Dermis microvascular lymphatic vessel endothelial cell (primary cell): Measurements from ENCODE around the gene ELOVL6. TPM values are rescaled to one million over a fixed set of nuclear protein-coding genes. Genes with fewer than 3 reads are reported as not detected.
A peak's percentile ranks its signal among the peaks of the same experiment; 100 is the strongest.

Experiments used
- DNase-seq, 2 donors: peaks; one replicate each; pipeline versions ENCODE4 v3.0.0 to v3.0.0-alpha.2; 2010; ENCODE audit warnings: low read depth in 2 of 2
- total RNA-seq: library from RNA; depleted of rRNA; stranded (reverse); fragments of >200 nt; gene quantifications from 2 replicates; pipeline ENCODE4 v1.2.1, GENCODE V29; 2014

ELOVL6 gene
- total RNA-seq, 1 donor from 2014 or later = 3.5 TPM

GRCh38 chr4:110033355-110034025 is 164.9 kb downstream of the ELOVL6 start:
- no peak for DNase-seq

- DNase-seq = no peak
Observed at GRCh38 chr4:110032603-110033002, 165.8 kb downstream of the ELOVL6 start.

GRCh38 chr4:110025718-110026117 is 172.7 kb downstream of the ELOVL6 start:
- no peak for DNase-seq

GRCh38 chr4:110025056-110025455 is 173.4 kb downstream of the ELOVL6 start:
- no peak for DNase-seq

GRCh38 chr4:110022457-110022856 is 176.0 kb downstream of the ELOVL6 start:
- no peak for DNase-seq

- no peak for DNase-seq
Observed at GRCh38 chr4:110020646-110021443, 177.6 kb downstream of the ELOVL6 start.

GRCh38 chr4:110020139-110020538 is 178.3 kb downstream of the ELOVL6 start:
- DNase-seq = no peak

- DNase-seq = no peak
Observed at GRCh38 chr4:110019153-110019552, 179.3 kb downstream of the ELOVL6 start.

- DNase-seq = no peak
Observed at GRCh38 chr4:110014233-110014632, 184.2 kb downstream of the ELOVL6 start.

GRCh38 chr4:110012917-110013316 is 185.5 kb downstream of the ELOVL6 start:
- DNase-seq = no peak

- DNase-seq = no peak
Observed at GRCh38 chr4:110010797-110011196, 187.6 kb downstream of the ELOVL6 start.

GRCh38 chr4:110009550-110009949 is 188.9 kb downstream of the ELOVL6 start:
- DNase-seq = no peak

- DNase-seq = no peak
Observed at GRCh38 chr4:110008540-110008939, 189.9 kb downstream of the ELOVL6 start.

GRCh38 chr4:110007217-110007616 is 191.2 kb downstream of the ELOVL6 start:
- no peak for DNase-seq

- DNase-seq = peak; percentile 43 to 70
Observed at GRCh38 chr4:110005461-110006056, 192.9 kb downstream of the ELOVL6 start.

- DNase-seq = no peak
Observed at GRCh38 chr4:110004556-110004955, 193.9 kb downstream of the ELOVL6 start.

- no peak for DNase-seq
Observed at GRCh38 chr4:110003401-110004187, 194.8 kb downstream of the ELOVL6 start.

- no peak for DNase-seq
Observed at GRCh38 chr4:110002326-110002725, 196.1 kb downstream of the ELOVL6 start.

- DNase-seq = no peak
Observed at GRCh38 chr4:109999585-109999912, 198.9 kb downstream of the ELOVL6 start.

GRCh38 chr4:109998867-109999584 is 199.4 kb downstream of the ELOVL6 start:
- DNase-seq = peak; percentile 52 to 71

- DNase-seq = no peak
Observed at GRCh38 chr4:109996526-109996925, 201.9 kb downstream of the ELOVL6 start.
